ENCODE data around the gene DIAPH3. TPM values are rescaled to one million over a fixed set of nuclear protein-coding genes. Genes with fewer than 3 reads are reported as not detected.

Gene DIAPH3
- total and polyA plus RNA-seq, 10 donors = 0.07 to 4.1 (median 1.4) TPM

DNA sequence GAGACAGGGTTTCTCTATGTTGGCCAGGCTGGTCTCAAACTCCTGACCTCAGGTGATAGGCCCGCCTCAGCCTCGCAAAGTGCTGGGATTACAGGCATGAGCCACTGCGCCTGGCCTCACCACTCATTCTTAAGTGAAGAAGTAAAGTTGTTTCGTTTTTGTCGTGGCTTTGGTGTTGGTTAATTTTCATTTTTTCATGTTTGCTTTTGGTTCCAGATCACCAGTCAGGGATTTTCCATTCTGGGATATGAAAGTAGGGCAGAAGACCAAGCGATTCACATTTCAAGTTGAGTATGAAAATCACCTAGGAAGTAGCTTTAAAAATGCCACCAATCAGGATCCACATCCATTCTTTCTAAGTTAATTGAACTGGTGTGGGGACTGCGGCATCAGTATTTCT lies 289.9 kb downstream of the DIAPH3 start:
- Histone ChIP-seq H3K27me3 (replicated peaks in 1 of 7) (no peaks in the 10 kb centered on the region), H3K4me3 (no peak overlapping the region), H3K4me1 (no peaks in the 10 kb centered on the region), H3K27ac (no peak overlapping the region), H3K36me3 (no peaks in the 10 kb centered on the region), H3K9me3 (no peaks in the 10 kb centered on the region)
- peak; percentile 32 for DNase-seq
- TF ChIP-seq POLR2A (IDR thresholded peaks at IDR 0.05) (no peak), CTCF (IDR thresholded peaks at IDR 0.05 in 8 of 11, conservative IDR thresholded peaks at IDR 0.05 in 3 of 11) (no peak), POLR2AphosphoS5 (IDR thresholded peaks at IDR 0.05) (no peak)
- intact Hi-C loops (cut with DNase I; ENCODE audit: low total_unique reads) = no loop called here
- WGBS, 5 donors = 89 to 96% (median 91%) methylated on average over 7 of the region's 7 CpGs

DNA sequence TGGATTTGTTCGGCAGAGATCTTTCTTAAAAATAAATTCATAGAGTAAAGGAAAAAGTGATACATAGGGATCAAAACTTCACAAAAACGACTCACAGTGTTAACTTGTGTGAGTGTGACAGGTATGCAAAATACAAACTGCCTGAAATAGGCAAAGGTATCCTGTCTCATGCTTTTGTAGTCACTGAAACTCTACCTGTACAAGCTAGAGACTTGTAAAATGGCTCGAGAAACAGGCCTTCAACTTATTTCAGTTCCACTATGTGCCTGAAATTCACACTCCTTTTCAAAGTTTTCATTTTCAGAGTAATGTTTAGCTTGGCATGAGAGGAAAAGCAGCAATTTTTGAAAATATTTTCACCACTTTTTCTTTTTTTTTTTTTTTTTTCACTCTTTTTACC lies 290.4 kb downstream of the DIAPH3 start:
- 83 to 92% (median 88%) methylated on average over 3 of the region's 3 CpGs for WGBS, 5 donors
- H3K27ac ChIP-seq = no peak overlapping the region

GRCh38 chr13:59867867-59868266 lies 295.9 kb downstream of the DIAPH3 start:
- Histone ChIP-seq H3K9me3 (no peaks in the 10 kb centered on the region), H3K4me3 (no peak overlapping the region), H3K27me3 (replicated peaks in 1 of 7) (no peaks in the 10 kb centered on the region), H3K36me3 (no peaks in the 10 kb centered on the region), H3K27ac (no peak overlapping the region), H3K4me1 (no peaks in the 10 kb centered on the region)
- intact Hi-C loops (cut with DNase I; ENCODE audit: low total_unique reads) = no loop called here
- WGBS, 5 donors = 85 to 92% (median 89%) methylated on average over 5 of the region's 5 CpGs
- TF ChIP-seq CTCF (IDR thresholded peaks at IDR 0.05 in 8 of 11, conservative IDR thresholded peaks at IDR 0.05 in 3 of 11) (no peak), POLR2A (IDR thresholded peaks at IDR 0.05) (no peak), POLR2AphosphoS5 (IDR thresholded peaks at IDR 0.05) (no peak)
- DNase-seq = no peak

More for the DNA sequence above, 290.4 kb downstream of the DIAPH3 start:
- no peaks in the 10 kb centered on the region for H3K4me1 ChIP-seq
- H3K36me3 ChIP-seq = no peaks in the 10 kb centered on the region
- no peak for DNase-seq
- H3K4me3 ChIP-seq = no peak overlapping the region
- no peaks in the 10 kb centered on the region for H3K27me3 ChIP-seq (replicated peaks in 1 of 7)
- intact Hi-C loops (cut with DNase I; ENCODE audit: low total_unique reads) = no loop called here
- TF ChIP-seq CTCF (IDR thresholded peaks at IDR 0.05 in 8 of 11, conservative IDR thresholded peaks at IDR 0.05 in 3 of 11) (no peak), POLR2A (IDR thresholded peaks at IDR 0.05) (no peak), POLR2AphosphoS5 (IDR thresholded peaks at IDR 0.05) (no peak)
- no peaks in the 10 kb centered on the region for H3K9me3 ChIP-seq

- no peak overlapping the region for H3K4me3 ChIP-seq
- H3K27me3 ChIP-seq (replicated peaks in 1 of 7) = no peaks in the 10 kb centered on the region
- WGBS, 5 donors = 38 to 59% (median 53%) methylated on average over 3 of the region's 3 CpGs
- H3K4me1 ChIP-seq = no peaks in the 10 kb centered on the region
- DNase-seq = no peak
- H3K9me3 ChIP-seq = no peaks in the 10 kb centered on the region
- no peak overlapping the region for H3K27ac ChIP-seq
- intact Hi-C loops (cut with DNase I; ENCODE audit: low total_unique reads) = no loop called here
- no peaks in the 10 kb centered on the region for H3K36me3 ChIP-seq
- no peak for TF ChIP-seq POLR2A (IDR thresholded peaks at IDR 0.05)
- no peak for TF ChIP-seq CTCF (IDR thresholded peaks at IDR 0.05 in 8 of 11, conservative IDR thresholded peaks at IDR 0.05 in 3 of 11)
- no peak for TF ChIP-seq POLR2AphosphoS5 (IDR thresholded peaks at IDR 0.05)
Observed at GRCh38 chr13:59865398-59865797, 298.3 kb downstream of the DIAPH3 start.

All from spleen (tissue), 11 donors.